OCI-LY7 (cell line): Measurements from ENCODE around the gene CCDC184. TPM values are rescaled to one million over a fixed set of nuclear protein-coding genes. Genes with fewer than 3 reads are reported as not detected.
"Not testable (repeated sequence)": the region's sequence is repeated elsewhere in the genome, so short reads cannot be mapped to it uniquely, and the experiment has no call there.

Source experiments
- BruUV-seq: library from RNA; stranded (reverse); fragments of 400-500 nt; replicated peaks from 2 replicates; lab custom pipeline; 2021; lab: Mats Ljungman, UMichigan
- CTCF ChIA-PET: fragments of 300-600 bp; sonication (Branson Sonifier 250); formaldehyde crosslinking; loops from one replicate; lab custom pipeline; 2022; ENCODE audit warnings: antibody characterized with exemption; ENCODE audit not compliant: unreplicated experiment; lab: Charles Lee
- POLR2A ChIA-PET: fragments of 300-600 bp; sonication (Branson Sonifier 250); formaldehyde crosslinking; loops from one replicate; lab custom pipeline; 2022; ENCODE audit warnings: antibody characterized with exemption; lab: Charles Lee
- DNase-seq: peaks from one replicate; pipeline ENCODE4 v3.0.0-alpha.2; 2015; ENCODE audit warnings: low spot score
- H2AFZ ChIP-seq: fragments of 200-600 bp; sonication (generic), shearing (Covaris generic); 2 replicates; pipeline ENCODE4 v1.6.1; 2014; ENCODE audit warnings: mild to moderate bottlenecking, antibody characterized with exemption, low read length, moderate library complexity
- H3K27ac ChIP-seq: fragments of 200-600 bp; sonication (generic); 2 replicates; pipeline ENCODE4 v1.5.1; 2014; ENCODE audit warnings: mixed run types, low read depth, mild to moderate bottlenecking, moderate library complexity, low read length, inconsistent platforms; ENCODE audit not compliant: poor library complexity, severe bottlenecking
- H3K36me3 ChIP-seq: fragments of 200-600 bp; sonication (generic); 2 replicates; pipeline ENCODE4 v1.6.1; 2014; ENCODE audit warnings: mild to moderate bottlenecking, antibody characterized with exemption, low read length, moderate library complexity, mixed read lengths; ENCODE audit not compliant: insufficient read depth
- H3K4me1 ChIP-seq: fragments of 200-600 bp; sonication (generic); 2 replicates; pipeline ENCODE4 v1.5.1; 2014; ENCODE audit warnings: mild to moderate bottlenecking, low read length; ENCODE audit not compliant: insufficient read depth, poor library complexity, severe bottlenecking
- H3K4me2 ChIP-seq: fragments of 200-600 bp; sonication (generic); 2 replicates; pipeline ENCODE4 v1.6.1; 2014; ENCODE audit warnings: mild to moderate bottlenecking, low read length
- H3K4me3 ChIP-seq: fragments of 200-600 bp; sonication (generic); 2 replicates; pipeline ENCODE4 v1.5.1; 2014; ENCODE audit warnings: mild to moderate bottlenecking, low read depth, low read length; ENCODE audit not compliant: poor library complexity, severe bottlenecking
- H3K79me2 ChIP-seq: fragments of 200-600 bp; sonication (generic); 2 replicates; pipeline ENCODE4 v1.6.1; 2016; ENCODE audit warnings: low read depth, mild to moderate bottlenecking, low read length, moderate library complexity, mixed read lengths; ENCODE audit not compliant: insufficient read depth
- H3K9me2 ChIP-seq: fragments of 200-600 bp; sonication (generic); 2 replicates; pipeline ENCODE4 v1.6.1; 2016; ENCODE audit warnings: mild to moderate bottlenecking, low read length, mixed read lengths; ENCODE audit not compliant: insufficient read depth
- H3K9me3 ChIP-seq: fragments of 200-600 bp; sonication (generic); 2 replicates; pipeline ENCODE4 v1.6.1; 2014; ENCODE audit warnings: mild to moderate bottlenecking, mixed run types, low read length, mixed read lengths
- H4K20me1 ChIP-seq: fragments of 200-600 bp; sonication (generic); 2 replicates; pipeline ENCODE4 v1.6.1; 2014; ENCODE audit warnings: mild to moderate bottlenecking, antibody characterized with exemption, low read length, moderate library complexity, mixed read lengths; ENCODE audit not compliant: insufficient read depth
- EZH2phosphoT487 ChIP-seq: fragments of 200-600 bp; sonication (generic); IDR thresholded peaks from 2 replicates; pipeline ENCODE4 v1.6.1; 2018; ENCODE audit warnings: low read depth, borderline replicate concordance, mild to moderate bottlenecking, mixed run types, antibody characterized with exemption, low read length, moderate library complexity, mixed read lengths
- intact Hi-C: fragments of 100-400 bp; cut with micrococcal nuclease; formaldehyde crosslinking; loops from one replicate; pipeline ENCODE4 v1.10.0; 2022; ENCODE audit not compliant: unreplicated experiment
- total RNA-seq, 2 experiments: library from RNA; depleted of rRNA in 1 of 2; stranded (reverse); fragments of >200 nt in 1 of 2; shearing (Covaris generic) in 1 of 2; gene quantifications; 2 replicates each; pipeline ENCODE4 v1.2.3, GENCODE V29; 2014 to 2022
- TF ChIP-seq, protein P1 (sequence below): fragments of 200-600 bp; sonication (generic); conservative IDR thresholded peaks from 2 replicates; pipeline ENCODE4 v1.5.1; 2014; ENCODE audit warnings: mild to moderate bottlenecking, antibody characterized with exemption, low read length, moderate library complexity, mixed read lengths

Gene CCDC184
- total RNA-seq, 2 experiments from 2014 or later = not detected

DNA sequence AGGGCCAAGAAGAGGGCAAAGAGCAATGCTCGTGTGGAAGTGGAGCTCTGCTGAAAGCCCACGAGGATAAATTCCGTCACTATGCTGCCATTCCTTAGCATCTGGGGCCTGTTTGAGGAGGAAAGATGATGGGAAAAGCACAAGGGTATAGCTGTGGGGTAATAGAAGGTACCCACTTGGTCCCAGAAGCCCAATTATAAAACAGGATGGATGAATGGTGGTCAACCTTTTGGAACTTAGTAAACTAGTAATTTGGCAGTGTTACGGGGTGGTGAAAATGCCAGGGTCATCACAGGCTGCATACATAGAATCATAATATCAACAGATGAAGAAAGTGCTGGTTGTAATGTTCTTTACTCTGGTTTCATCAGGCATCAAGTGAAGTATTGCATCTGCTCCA, 19.7 kb downstream of the CCDC184 start, which contains the start of gene OR10AD1:
OR10AD1 (minus strand) TSS at position 101 of the 400 bp plus-strand sequence; CDS start at position 101, 0 bp downstream.
- no peak within 1 kb of the TSS for H3K27ac ChIP-seq
- intact Hi-C loops = no loop called here
- no peaks in the 10 kb centered on the region for H3K9me2 ChIP-seq
- ChIA-PET CTCF (no interaction called here), POLR2A (no interaction called here)
- H4K20me1 ChIP-seq = no peaks in the 10 kb centered on the region
- peaks cover 12% of the 10 kb centered on the region; the same call in 1 of the 2 replicates for H3K9me3 ChIP-seq
- no peak within 1 kb of the TSS for H2AFZ ChIP-seq
- no TSS peak for BruUV-seq
- H3K79me2 ChIP-seq = no peaks in the 10 kb centered on the region
- no peak within 1 kb of the TSS for H3K4me3 ChIP-seq
- TF ChIP-seq, protein P1, sequence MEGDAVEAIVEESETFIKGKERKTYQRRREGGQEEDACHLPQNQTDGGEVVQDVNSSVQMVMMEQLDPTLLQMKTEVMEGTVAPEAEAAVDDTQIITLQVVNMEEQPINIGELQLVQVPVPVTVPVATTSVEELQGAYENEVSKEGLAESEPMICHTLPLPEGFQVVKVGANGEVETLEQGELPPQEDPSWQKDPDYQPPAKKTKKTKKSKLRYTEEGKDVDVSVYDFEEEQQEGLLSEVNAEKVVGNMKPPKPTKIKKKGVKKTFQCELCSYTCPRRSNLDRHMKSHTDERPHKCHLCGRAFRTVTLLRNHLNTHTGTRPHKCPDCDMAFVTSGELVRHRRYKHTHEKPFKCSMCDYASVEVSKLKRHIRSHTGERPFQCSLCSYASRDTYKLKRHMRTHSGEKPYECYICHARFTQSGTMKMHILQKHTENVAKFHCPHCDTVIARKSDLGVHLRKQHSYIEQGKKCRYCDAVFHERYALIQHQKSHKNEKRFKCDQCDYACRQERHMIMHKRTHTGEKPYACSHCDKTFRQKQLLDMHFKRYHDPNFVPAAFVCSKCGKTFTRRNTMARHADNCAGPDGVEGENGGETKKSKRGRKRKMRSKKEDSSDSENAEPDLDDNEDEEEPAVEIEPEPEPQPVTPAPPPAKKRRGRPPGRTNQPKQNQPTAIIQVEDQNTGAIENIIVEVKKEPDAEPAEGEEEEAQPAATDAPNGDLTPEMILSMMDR = no peak
- TF ChIP-seq EZH2phosphoT487 = no peak
- no peaks in the 10 kb centered on the region for H3K36me3 ChIP-seq
- H3K4me1 ChIP-seq = peaks cover 6% of the 10 kb centered on the region
- DNase-seq = no peak
- no peak within 1 kb of the TSS for H3K4me2 ChIP-seq

DNA sequence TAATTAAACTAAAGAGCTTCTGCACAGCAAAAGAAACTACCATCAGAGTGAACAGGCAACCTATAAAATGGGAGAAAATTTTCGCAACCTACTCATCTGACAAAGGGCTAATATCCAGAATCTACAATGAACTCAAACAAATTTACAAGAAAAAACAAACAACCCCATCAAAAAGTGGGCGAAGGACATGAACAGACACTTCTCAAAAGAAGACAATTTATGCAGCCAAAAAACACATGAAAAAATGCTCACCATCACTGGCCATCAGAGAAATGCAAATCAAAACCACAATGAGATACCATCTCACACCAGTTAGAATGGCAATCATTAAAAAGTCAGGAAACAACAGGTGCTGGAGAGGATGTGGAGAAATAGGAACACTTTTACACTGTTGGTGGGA, 26.1 kb downstream of the CCDC184 start:
- BruUV-seq, H4K20me1 ChIP-seq, POLR2A ChIA-PET, H3K4me3 ChIP-seq, CTCF ChIA-PET, H3K79me2 ChIP-seq, H3K4me2 ChIP-seq, H3K36me3 ChIP-seq, H3K27ac ChIP-seq, H2AFZ ChIP-seq, H3K9me2 ChIP-seq, DNase-seq, intact Hi-C loops, H3K4me1 ChIP-seq: not testable (repeated sequence)
- peaks cover 12% of the 10 kb centered on the region; the same call in 1 of the 2 replicates for H3K9me3 ChIP-seq

DNA sequence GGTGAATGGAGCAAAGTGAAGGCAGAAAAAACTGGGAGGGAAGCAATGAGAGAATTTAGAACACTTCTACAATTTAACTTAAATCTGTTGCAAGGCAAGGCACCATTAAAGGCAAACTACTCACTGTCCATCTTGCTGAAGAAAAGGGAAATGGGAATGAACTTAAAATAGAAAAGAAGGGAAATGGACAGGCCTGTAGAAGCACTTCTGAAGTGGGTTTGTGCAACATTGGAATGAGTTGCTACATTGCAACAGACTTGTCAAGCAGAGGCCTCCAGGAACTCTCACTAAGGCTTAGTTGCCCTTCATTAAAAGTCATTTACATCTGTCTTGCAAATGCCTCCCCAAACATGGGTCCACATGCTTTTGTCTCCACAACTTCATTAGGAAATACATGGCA, 33.3 kb downstream of the CCDC184 start:
- no peaks in the 10 kb centered on the region for H3K79me2 ChIP-seq
- H2AFZ ChIP-seq = no peak overlapping the region
- H3K4me3 ChIP-seq = no peak overlapping the region
- H3K36me3 ChIP-seq = no peaks in the 10 kb centered on the region
- no peak overlapping the region for H3K4me2 ChIP-seq
- ChIA-PET CTCF (no interaction called here), POLR2A (no interaction called here)
- BruUV-seq = no TSS peak
- TF ChIP-seq, protein P1 = no peak
- TF ChIP-seq EZH2phosphoT487 = no peak
- no peaks in the 10 kb centered on the region for H3K4me1 ChIP-seq
- no peaks in the 10 kb centered on the region for H3K9me2 ChIP-seq
- no peak for DNase-seq
- H4K20me1 ChIP-seq = no peaks in the 10 kb centered on the region
- intact Hi-C loops = no loop called here
- no peak overlapping the region for H3K27ac ChIP-seq
- no peaks in the 10 kb centered on the region for H3K9me3 ChIP-seq
